Stimulated activated naive CD8-positive, alpha-beta T cell treated with anti-CD3 and anti-CD28 coated beads, Interleukin-15, Interleukin-2, amounts not matched to agents 100 ng/mL and 50 ng/mL, for 24 hours (primary cell): ENCODE results near the gene F3.

Experiments
- H3K27ac Mint-ChIP-seq: one replicate; pipeline ENCODE4 v1.8.0; 2021; ENCODE audit warnings: mild to moderate bottlenecking, mixed read lengths
- H3K27me3 Mint-ChIP-seq: one replicate; pipeline ENCODE4 v1.8.0; 2021; ENCODE audit warnings: mixed read lengths
- H3K36me3 Mint-ChIP-seq: one replicate; pipeline ENCODE4 v1.8.0; 2021; ENCODE audit warnings: low read depth, mixed read lengths
- H3K4me1 Mint-ChIP-seq: one replicate; pipeline ENCODE4 v1.8.0; 2021; ENCODE audit warnings: low read depth, mixed read lengths
- H3K4me3 Mint-ChIP-seq: one replicate; pipeline ENCODE4 v1.8.0; 2021; ENCODE audit warnings: mild to moderate bottlenecking, mixed read lengths
- H3K9me3 Mint-ChIP-seq: one replicate; pipeline ENCODE4 v1.8.0; 2021; ENCODE audit warnings: mixed read lengths

Gene F3

DNA sequence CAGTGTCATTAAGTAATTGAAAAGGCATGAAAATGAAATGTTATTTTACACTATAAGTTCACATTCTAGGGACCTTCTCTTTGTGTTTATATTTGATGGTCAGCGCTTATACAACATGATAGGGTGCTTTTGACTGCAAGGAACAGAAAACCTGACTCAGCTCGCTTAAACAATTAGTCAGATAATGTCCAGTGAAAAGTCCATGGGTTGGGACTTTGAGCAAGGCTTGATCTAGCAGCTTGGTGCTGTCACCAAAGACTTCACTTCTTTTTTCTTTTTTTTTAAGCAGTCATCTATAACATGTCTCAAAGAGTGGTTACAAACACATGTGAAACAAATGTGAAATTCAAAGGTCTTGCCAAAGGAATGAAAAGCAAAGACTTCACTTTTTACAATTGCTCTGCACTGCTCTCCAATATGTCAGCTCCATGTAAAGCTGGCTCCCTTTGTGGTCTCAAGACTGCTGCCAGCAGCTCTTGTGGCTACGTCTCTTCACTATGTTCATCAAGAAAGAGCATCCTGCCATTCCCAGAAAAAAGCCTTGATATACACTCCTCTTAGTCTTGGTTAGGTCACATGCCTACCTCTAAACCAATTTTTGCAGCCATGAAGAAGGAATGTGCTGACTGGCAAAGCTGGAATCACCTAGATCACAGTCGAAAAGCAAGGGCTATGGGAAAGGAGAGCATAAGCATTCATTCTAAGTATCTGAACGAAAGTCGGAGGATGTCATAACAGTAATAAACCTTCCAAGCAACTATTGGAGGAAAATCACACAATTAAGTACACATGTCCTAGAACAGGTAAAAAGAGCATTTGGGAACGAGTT, 15.2 kb downstream of the F3 start:
- H3K9me3 Mint-ChIP-seq: no peaks in the 10 kb centered on the region

DNA sequence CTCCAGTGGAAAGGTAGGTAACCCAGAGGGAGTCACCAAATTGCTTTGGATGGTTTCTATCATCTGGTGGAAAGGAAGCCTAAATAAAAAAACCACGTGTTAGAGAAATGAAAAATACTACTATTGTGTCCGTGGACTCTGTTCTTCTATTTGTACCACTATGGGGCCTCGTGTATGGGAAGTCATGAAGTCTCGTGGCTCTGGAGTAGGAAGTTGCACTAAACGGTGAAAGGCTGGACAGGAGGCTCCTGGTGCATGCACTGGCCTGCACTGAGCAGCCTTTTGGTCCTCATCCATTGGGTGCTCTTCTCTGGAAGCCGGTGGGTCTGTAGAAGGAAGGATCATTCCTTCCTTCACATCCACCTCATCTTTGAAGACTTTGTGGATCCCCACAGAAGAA, 17.0 kb downstream of the F3 start:
- H3K36me3 Mint-ChIP-seq: peaks cover 6% of the 10 kb centered on the region
- H3K4me1 Mint-ChIP-seq: no peaks in the 10 kb centered on the region
- no peak overlapping the region for H3K4me3 Mint-ChIP-seq
- no peak overlapping the region for H3K27ac Mint-ChIP-seq
- no peaks in the 10 kb centered on the region for H3K9me3 Mint-ChIP-seq
- no peaks in the 10 kb centered on the region for H3K27me3 Mint-ChIP-seq

More for the DNA sequence above, 15.2 kb downstream of the F3 start:
- Mint-ChIP-seq H3K4me1 (no peaks in the 10 kb centered on the region), H3K4me3 (no peak overlapping the region), H3K36me3 (no peaks in the 10 kb centered on the region), H3K27me3 (no peaks in the 10 kb centered on the region), H3K27ac (no peak overlapping the region)

DNA sequence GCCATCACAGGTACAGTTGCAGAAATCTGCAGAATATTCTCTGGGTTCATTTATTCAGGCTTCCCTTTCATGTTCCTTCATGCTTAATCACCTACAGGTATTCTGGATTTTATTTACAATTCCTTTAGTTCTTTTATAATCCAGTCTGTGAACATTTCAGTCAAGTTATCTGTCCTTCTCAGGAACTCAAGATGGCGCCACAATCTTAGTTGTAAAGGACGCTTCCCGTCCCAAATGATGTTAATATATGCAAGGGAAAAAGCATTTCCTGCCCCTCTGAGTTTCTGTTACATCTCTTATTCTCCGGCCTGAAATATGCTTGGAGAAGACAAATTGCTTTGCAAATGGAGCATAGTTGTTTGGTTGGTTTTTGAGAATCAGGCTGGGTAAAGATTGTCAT, 19.3 kb downstream of the F3 start:
- Mint-ChIP-seq H3K4me3 (no peak overlapping the region), H3K36me3 (peaks cover 19% of the 10 kb centered on the region), H3K27me3 (no peaks in the 10 kb centered on the region), H3K4me1 (no peaks in the 10 kb centered on the region), H3K9me3 (no peaks in the 10 kb centered on the region), H3K27ac (no peak overlapping the region)

DNA sequence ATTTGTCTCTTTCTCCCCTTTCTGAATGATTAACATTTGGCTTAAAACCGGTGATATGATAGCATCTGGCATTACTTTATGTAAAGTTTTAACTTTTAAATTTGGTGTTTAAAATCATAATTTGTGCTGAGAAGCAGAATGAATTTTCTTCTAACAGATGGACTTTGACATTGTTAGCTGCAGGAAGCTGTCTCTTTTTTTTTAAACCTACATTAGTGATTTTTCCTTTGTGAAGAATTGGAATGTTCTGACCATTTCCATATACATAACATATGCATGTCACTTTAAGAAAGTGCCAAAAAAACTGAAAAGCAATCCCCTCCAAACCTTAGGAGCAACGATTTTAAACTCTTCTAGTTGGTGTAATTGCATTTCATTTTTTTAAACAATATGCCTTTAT, 22.2 kb downstream of the F3 start:
- H3K27ac Mint-ChIP-seq: no peak overlapping the region
- H3K9me3 Mint-ChIP-seq: no peaks in the 10 kb centered on the region
- no peaks in the 10 kb centered on the region for H3K27me3 Mint-ChIP-seq
- H3K4me1 Mint-ChIP-seq: no peaks in the 10 kb centered on the region
- no peak overlapping the region for H3K4me3 Mint-ChIP-seq
- H3K36me3 Mint-ChIP-seq: peaks cover 25% of the 10 kb centered on the region

DNA sequence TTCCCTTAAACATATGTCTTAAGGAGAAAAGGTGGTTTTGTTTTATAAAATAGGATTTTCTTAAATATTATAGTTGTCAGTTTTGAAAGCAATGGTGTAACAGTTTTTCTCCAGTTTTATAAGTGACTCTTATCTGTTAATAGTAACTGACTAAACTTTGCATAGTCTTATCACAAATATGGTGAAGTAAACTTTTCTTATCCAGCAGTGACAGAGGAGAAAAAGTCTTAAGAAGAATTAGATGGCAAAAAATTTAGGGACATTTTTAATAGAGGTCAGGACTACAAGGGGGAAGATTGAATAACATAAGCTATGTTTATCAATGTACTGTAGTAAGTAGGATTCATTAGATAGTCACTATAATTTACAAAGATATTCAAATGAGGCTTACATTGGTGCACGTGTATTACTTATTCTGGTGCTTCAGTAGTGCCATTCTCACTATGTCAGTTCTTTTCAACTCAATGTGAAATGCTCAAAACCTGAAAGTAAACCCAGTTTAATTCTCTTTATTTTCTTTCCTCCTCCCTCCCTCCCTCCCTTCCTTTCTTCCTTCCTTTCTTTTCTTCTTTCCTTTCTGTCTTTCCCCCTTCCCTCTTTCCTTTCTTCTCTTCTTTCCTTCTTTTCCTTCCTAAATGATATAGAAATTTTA, 26.1 kb downstream of the F3 start:
- no peaks in the 10 kb centered on the region for H3K4me1 Mint-ChIP-seq
- peaks cover 29% of the 10 kb centered on the region for H3K36me3 Mint-ChIP-seq
- H3K4me3 Mint-ChIP-seq: no peak overlapping the region
- H3K27me3 Mint-ChIP-seq: no peaks in the 10 kb centered on the region
- no peak overlapping the region for H3K27ac Mint-ChIP-seq
- H3K9me3 Mint-ChIP-seq: no peaks in the 10 kb centered on the region

DNA sequence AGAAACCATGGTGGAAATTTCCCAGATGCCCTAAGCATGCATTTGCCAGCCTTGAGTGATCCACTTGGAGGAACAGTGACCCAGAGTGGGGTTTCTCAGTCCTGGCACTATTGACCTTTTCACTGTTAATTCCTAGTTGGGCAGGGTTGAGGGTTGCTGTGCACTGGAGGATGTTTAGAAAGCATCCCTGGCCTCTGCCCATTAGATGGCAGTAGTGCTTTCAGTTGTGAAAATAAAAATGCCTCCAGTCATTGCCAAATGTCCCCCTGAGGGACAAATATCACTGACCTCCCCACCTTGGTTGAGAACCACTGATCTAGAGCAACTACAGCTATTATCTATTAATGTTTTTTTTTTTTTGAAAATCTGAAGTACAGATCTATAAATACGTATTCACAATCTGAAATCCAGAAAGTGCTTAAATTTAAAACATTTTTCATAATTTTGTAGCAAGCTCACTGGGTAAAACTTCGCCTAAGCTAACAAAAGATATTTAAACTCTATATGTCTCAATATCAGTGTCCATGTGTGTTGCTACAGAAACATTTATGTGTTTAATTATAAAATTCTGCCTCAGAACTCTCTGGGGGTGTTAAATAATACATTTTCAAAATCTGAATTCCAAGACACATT, 27.3 kb downstream of the F3 start:
- no peak overlapping the region for H3K4me3 Mint-ChIP-seq
- H3K4me1 Mint-ChIP-seq: no peaks in the 10 kb centered on the region
- H3K27ac Mint-ChIP-seq: no peak overlapping the region
- peaks cover 27% of the 10 kb centered on the region for H3K36me3 Mint-ChIP-seq
- H3K27me3 Mint-ChIP-seq: no peaks in the 10 kb centered on the region
- no peaks in the 10 kb centered on the region for H3K9me3 Mint-ChIP-seq

DNA sequence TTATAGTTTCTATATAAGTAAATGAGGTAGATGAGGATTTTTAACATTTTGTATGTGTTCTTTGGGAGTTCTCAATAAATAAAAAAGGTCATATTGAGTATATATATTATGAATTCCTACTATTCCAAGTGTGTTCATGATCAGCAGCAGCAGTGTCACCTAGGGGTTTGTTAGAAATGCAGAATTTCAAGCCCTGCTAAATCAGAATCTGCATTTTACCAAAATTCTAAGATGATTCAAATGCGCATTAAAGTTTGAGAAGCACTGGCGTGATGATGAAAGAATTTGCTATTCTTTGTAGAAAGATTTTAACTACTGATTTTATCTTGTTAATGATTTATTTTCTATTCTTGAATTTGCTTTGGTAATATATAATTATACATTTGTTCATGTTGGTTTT, 28.7 kb downstream of the F3 start:
- Mint-ChIP-seq H3K9me3 (no peaks in the 10 kb centered on the region), H3K36me3 (peaks cover 22% of the 10 kb centered on the region), H3K4me3 (no peak overlapping the region), H3K27me3 (no peaks in the 10 kb centered on the region), H3K4me1 (no peaks in the 10 kb centered on the region), H3K27ac (no peak overlapping the region)

DNA sequence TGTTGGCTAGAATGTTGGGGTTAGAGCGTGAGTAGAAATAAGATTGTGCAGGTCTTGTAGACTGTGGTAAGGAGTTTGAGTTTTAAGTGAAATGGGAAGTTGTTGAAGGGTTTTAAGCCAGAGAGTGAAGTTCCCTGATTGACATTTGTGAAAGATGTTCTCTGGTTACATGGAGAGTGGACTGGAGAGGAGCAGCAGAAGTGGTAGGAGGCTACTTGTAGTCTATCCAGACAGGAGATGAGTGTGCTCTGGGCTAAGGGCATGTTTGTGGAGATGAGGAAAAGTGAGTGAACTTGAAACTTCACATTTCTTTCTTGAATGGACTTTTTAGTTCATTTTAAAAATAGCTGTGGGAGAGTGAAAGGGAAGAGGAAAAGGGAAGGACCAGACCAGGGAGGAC, 37.0 kb downstream of the F3 start:
- peaks cover 62% of the 10 kb centered on the region for H3K36me3 Mint-ChIP-seq
- peaks cover 4% of the 10 kb centered on the region for H3K4me1 Mint-ChIP-seq
- H3K4me3 Mint-ChIP-seq: no peak overlapping the region
- H3K9me3 Mint-ChIP-seq: peaks cover 7% of the 10 kb centered on the region
- H3K27me3 Mint-ChIP-seq: no peaks in the 10 kb centered on the region
- H3K27ac Mint-ChIP-seq: no peak overlapping the region

DNA sequence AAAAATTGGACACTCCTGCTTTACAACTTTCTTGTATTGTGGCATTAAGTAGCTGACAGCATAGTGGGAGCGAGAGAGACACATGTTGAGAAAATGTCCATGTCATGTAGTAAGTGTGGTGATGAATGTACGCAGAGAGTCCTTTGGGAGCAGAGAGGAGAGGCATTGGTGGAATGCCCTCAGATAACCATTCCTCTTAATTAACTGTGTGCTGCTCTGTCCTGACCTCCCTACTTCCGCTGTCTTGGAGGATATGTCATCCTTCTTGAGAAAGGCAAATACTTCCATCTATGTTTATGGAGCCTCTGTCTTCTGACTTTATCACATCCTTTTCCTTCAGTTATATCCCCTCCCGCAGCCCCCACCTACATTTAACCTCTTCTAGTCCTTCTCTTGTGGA, 38.4 kb downstream of the F3 start:
- H3K9me3 Mint-ChIP-seq: peaks cover 7% of the 10 kb centered on the region
- H3K4me1 Mint-ChIP-seq: peaks cover 4% of the 10 kb centered on the region
- no peaks in the 10 kb centered on the region for H3K27me3 Mint-ChIP-seq
- no peak overlapping the region for H3K27ac Mint-ChIP-seq
- peaks cover 65% of the 10 kb centered on the region for H3K36me3 Mint-ChIP-seq
- no peak overlapping the region for H3K4me3 Mint-ChIP-seq

DNA sequence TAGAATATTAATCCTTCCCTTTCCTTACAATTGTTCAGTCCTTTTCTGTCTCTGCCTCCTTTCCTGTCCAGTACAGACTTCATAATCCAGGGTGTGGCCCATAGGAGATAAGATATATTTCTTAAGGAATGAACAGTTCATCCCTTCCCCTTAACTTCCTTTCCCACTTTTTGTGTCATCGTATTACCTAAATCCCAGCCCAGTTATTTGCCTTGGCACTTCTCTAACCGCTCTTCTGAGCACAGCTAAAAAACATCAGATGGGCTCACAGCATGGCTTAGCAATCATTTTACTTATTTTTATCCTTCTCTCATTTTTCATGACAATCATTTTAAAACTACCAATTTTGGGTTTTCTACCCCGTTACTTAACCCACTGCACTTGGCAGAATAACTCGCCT, 39.6 kb downstream of the F3 start:
- peaks cover 7% of the 10 kb centered on the region for H3K9me3 Mint-ChIP-seq
- peaks cover 73% of the 10 kb centered on the region for H3K36me3 Mint-ChIP-seq
- no peak overlapping the region for H3K27ac Mint-ChIP-seq
- no peaks in the 10 kb centered on the region for H3K27me3 Mint-ChIP-seq
- no peak overlapping the region for H3K4me3 Mint-ChIP-seq
- peaks cover 4% of the 10 kb centered on the region for H3K4me1 Mint-ChIP-seq

DNA sequence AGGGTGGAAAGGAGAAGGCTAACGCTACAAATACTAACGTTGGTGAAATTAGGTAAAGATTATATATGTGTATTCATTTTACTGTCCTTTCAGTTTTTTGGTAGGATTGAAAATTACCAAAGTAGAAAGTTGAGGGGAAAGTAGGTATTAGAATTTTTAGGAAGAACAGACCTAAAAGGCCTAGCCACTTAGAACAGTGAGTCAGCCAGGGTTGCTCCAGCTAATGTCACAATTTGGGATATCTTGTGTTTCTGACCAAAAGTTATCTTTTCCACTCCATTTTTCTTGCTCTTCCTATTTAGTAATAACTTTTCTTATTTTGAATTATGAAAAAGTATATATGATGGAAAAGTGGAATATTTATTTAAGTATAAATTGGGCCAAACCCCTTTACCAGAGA, 40.1 kb downstream of the F3 start:
- peaks cover 7% of the 10 kb centered on the region for H3K9me3 Mint-ChIP-seq
- peaks cover 4% of the 10 kb centered on the region for H3K4me1 Mint-ChIP-seq
- H3K36me3 Mint-ChIP-seq: peaks cover 72% of the 10 kb centered on the region
- H3K4me3 Mint-ChIP-seq: no peak overlapping the region
- no peaks in the 10 kb centered on the region for H3K27me3 Mint-ChIP-seq
- H3K27ac Mint-ChIP-seq: no peak overlapping the region

DNA sequence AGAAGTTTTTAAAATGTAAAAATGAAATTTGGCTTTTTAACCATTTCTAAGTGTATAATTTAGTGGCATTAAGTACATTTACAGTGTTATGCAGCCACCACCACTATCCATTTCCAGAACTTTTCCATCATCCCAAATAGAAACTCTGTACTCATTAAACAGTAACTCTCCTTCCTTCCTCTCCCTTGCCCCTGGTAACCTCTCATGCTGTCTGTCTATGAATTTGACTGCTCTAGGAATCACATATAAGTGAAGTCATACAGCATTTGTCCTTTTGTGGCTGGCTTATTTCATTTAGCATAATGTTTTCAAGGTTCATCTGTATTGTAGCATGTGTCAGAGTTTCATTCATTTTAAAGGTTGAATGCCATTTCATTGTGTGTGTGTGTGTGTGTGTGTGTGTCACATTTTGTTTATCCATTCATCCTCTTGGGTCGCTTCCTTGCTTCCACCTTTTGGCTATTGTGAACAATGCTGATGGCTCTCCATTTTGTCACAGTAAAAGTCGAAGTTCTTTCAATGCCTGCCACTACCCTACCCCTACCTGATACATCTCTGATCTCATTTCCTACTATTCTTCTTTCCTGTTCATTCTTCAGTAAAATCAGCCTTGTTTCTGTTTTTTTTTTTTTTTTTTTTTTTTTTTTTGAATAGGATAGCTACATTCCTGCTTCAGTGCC, 45.3 kb downstream of the F3 start:
- H3K27me3 Mint-ChIP-seq: no peaks in the 10 kb centered on the region
- H3K36me3 Mint-ChIP-seq: peaks cover 53% of the 10 kb centered on the region
- H3K4me1 Mint-ChIP-seq: no peaks in the 10 kb centered on the region
- H3K9me3 Mint-ChIP-seq: no peaks in the 10 kb centered on the region
- H3K27ac Mint-ChIP-seq: no peak overlapping the region
- no peak overlapping the region for H3K4me3 Mint-ChIP-seq

DNA sequence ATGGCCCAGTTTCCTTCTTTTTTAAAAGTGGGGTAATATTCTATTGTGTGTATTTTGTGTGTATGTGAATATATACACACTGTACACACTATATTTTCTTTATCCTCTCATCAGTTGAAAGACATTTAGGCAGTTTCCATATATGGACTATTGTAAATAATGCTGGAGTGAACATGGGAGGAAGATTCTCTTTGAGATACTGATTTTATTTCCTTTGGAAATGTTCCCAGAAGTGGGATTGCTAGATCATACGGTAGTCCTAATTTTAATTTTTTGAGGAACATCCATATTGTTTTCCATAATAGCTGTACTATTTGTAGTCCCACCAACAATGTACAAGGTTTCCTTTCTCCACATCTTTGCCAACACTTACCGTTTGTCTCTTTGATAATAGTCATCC, 51.0 kb downstream of the F3 start:
- Mint-ChIP-seq H3K4me3 (no peak overlapping the region), H3K36me3 (peaks cover 64% of the 10 kb centered on the region), H3K9me3 (no peaks in the 10 kb centered on the region), H3K27ac (no peak overlapping the region), H3K4me1 (peaks cover 5% of the 10 kb centered on the region), H3K27me3 (no peaks in the 10 kb centered on the region)

DNA sequence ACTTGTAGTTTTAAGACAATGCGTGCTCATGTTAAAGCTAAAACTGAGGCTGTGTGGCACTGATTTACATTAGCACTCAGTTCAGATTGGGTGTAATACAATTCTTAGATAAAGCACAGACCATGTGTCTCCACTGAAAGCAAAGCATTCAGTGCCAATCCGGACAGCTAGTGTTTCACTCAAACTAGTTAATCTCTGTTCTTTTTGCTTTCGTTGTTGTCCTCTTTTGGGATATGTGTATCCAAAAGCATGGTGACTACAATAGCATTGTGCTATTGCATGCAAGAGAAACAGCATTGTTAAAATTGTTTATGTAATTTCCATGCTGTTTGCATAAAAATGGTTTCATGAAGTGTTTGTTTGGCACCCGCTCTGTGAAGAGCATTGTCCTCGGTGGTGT, 54.6 kb downstream of the F3 start:
- H3K4me1 Mint-ChIP-seq: peaks cover 5% of the 10 kb centered on the region
- no peaks in the 10 kb centered on the region for H3K27me3 Mint-ChIP-seq
- no peak overlapping the region for H3K4me3 Mint-ChIP-seq
- H3K9me3 Mint-ChIP-seq: no peaks in the 10 kb centered on the region
- no peak overlapping the region for H3K27ac Mint-ChIP-seq
- H3K36me3 Mint-ChIP-seq: peaks cover 75% of the 10 kb centered on the region

DNA sequence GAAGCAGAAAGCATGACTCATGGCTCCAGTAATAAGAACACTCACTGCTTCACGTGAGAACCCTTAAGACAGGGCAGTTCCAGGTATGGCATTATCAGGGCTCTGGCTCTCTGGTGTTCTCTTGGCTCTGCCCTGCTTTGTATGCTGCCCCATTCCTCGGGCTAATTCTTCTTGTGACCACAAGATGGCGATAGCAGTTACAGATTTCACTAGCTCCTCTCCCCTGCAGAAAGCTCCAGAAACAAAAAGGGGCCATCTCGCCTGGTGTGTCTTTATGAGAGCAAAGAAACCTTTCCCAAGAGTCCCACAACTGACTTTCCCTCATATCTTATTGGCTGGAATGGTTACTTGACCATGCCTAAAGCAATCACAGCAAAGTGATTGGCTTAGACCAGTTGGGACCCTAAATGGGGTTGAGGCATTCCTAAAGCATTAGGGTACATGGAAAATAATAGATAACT, 60.1 kb downstream of the F3 start:
- no peaks in the 10 kb centered on the region for H3K9me3 Mint-ChIP-seq

More for the DNA sequence above, 60.1 kb downstream of the F3 start:
- H3K27ac Mint-ChIP-seq: no peak overlapping the region
- H3K27me3 Mint-ChIP-seq: no peaks in the 10 kb centered on the region
- H3K4me1 Mint-ChIP-seq: no peaks in the 10 kb centered on the region
- H3K4me3 Mint-ChIP-seq: no peak overlapping the region
- peaks cover 54% of the 10 kb centered on the region for H3K36me3 Mint-ChIP-seq
